ENCODE results near the gene DNAAF3. TPM values are rescaled to one million over a fixed set of nuclear protein-coding genes. Genes with fewer than 3 reads are reported as not detected.
"Not testable (repeated sequence)": the region's sequence is repeated elsewhere in the genome, so short reads cannot be mapped to it uniquely, and the experiment has no call there.

The DNAAF3 gene
- total RNA-seq, 1 experiment from 2014 or later, result 0.45 TPM

DNA sequence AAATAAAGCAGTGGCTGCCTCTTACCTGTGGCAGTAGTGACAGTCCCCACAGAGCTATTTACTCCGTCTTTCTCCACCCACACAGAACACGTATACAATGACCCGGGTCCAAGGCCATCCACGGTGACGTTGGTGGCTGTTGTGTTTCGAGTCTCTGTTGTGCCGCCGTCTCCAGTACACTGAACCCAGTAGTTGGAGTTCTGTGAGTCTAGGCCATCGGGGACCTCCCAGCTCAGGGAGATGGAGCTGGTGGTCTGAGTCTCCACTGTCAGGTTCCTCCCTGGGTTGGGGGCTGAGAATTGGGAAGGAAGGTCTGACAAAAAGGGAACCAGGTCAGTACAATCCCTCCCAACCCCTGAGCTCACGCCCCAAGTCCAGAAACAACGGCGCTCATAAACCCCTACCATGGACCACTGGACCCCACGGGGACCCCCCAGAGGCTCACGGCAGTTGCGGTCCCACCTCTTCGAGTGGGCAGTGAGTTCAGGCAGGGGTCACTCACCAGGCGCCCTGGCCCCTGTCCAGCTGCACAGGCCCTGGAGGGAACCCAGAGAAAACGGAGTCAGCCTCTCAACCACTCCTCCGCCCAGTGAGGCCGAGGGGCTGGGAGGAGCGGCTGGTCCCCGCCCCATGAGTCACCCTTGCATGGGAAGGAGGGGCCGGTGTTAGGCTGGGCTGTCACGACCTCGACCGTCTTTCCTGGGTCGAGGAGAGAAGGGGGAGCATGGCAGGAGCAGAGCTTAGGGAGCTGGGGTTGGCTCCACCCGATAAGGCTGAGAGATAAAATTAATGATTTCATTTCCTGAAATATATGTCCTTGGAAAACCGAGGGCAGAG, 40.5 kb upstream of the DNAAF3 start:
- POLR2A ChIA-PET, result interaction anchor here (0.6 to 1.2 kb wide), 3 partner anchors 73 to 240 kb away, joined by 3 to 4 read pairs (median 3); partner anchors contain the start of genes HSPBP1 and UBE2S
- peaks cover 6% of the 10 kb centered on the region for H3K36me3 Mint-ChIP-seq (ENCODE audit: insufficient read depth, unreplicated experiment)
- DNase-seq, result peak; percentile 88 to 91
- Histone ChIP-seq H3K27me3 (replicated peaks; ENCODE audit: control insufficient read depth, insufficient read depth, low read length) (no peaks in the 10 kb centered on the region), H3K4me3 (ENCODE audit: low read depth, low read length) (peak overlapping the region; percentile 8; the same call in 1 of the 2 replicates), H3K4me1 (peaks cover 26% of the 10 kb centered on the region), H3K9me3 (no peaks in the 10 kb centered on the region), H3K36me3 (ENCODE audit: control insufficient read depth, insufficient read depth, low read length) (no peaks in the 10 kb centered on the region)
- intact Hi-C loops (cut with micrococcal nuclease; ENCODE audit: unreplicated experiment), result loop anchor here (5.0 kb wide), 1 partner anchor 35 kb away; no protein-coding TSS in a partner anchor
- TSS peak; percentile 67 for BruUV-seq (replicated peaks)
- H3K27me3 Mint-ChIP-seq (ENCODE audit: insufficient read depth, unreplicated experiment), result no peaks in the 10 kb centered on the region
- H3K9me3 Mint-ChIP-seq (ENCODE audit: unreplicated experiment), result no peaks in the 10 kb centered on the region
- TF ChIP-seq, protein P1, sequence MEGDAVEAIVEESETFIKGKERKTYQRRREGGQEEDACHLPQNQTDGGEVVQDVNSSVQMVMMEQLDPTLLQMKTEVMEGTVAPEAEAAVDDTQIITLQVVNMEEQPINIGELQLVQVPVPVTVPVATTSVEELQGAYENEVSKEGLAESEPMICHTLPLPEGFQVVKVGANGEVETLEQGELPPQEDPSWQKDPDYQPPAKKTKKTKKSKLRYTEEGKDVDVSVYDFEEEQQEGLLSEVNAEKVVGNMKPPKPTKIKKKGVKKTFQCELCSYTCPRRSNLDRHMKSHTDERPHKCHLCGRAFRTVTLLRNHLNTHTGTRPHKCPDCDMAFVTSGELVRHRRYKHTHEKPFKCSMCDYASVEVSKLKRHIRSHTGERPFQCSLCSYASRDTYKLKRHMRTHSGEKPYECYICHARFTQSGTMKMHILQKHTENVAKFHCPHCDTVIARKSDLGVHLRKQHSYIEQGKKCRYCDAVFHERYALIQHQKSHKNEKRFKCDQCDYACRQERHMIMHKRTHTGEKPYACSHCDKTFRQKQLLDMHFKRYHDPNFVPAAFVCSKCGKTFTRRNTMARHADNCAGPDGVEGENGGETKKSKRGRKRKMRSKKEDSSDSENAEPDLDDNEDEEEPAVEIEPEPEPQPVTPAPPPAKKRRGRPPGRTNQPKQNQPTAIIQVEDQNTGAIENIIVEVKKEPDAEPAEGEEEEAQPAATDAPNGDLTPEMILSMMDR (IDR thresholded peaks at IDR 0.05; ENCODE audit: insufficient read depth in 1 of 2, low read depth in 1 of 2, low read length in 1 of 2, severe bottlenecking in 1 of 2, unreplicated experiment in 1 of 2), result no peak
- H3K4me1 Mint-ChIP-seq (ENCODE audit: low read depth, unreplicated experiment), result peaks cover 19% of the 10 kb centered on the region
- CTCF ChIA-PET, result interaction anchor here (0.6 to 1.0 kb wide), 2 partner anchors 27 to 213 kb away, joined by 3 read pairs; no protein-coding TSS in a partner anchor
- peak overlapping the region; percentile 92 for H3K27ac Mint-ChIP-seq (ENCODE audit: unreplicated experiment)
- H3K4me3 Mint-ChIP-seq (ENCODE audit: unreplicated experiment), result peak overlapping the region; percentile 68

DNA sequence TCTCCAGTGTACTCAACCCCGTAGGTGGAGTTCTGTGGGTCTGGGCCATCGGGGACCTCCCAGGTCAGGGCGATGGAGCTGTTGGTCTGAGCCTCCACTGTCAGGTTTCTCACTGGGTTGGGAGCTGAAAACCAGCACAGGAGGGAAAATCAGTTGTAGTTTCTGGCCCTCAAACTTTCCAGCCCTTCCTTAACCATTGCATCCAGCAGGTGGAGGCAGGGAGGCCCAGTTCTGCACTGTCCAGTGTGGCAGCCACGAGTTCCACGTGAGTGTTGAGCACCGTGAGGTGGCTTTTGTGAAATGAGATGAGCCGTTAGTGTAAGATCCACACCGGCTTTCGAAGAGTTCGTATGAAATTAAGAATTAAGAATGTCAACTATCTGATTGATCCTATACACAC, 35.8 kb upstream of the DNAAF3 start:
- H3K36me3 Mint-ChIP-seq (ENCODE audit: insufficient read depth, unreplicated experiment); H3K4me3 Mint-ChIP-seq (ENCODE audit: unreplicated experiment); H3K4me1 Mint-ChIP-seq (ENCODE audit: low read depth, unreplicated experiment); H3K27me3 ChIP-seq (replicated peaks; ENCODE audit: control insufficient read depth, insufficient read depth, low read length); H3K27me3 Mint-ChIP-seq (ENCODE audit: insufficient read depth, unreplicated experiment); H3K36me3 ChIP-seq (ENCODE audit: control insufficient read depth, insufficient read depth, low read length); H3K4me1 ChIP-seq; H3K9me3 Mint-ChIP-seq (ENCODE audit: unreplicated experiment); POLR2A ChIA-PET; H3K9me3 ChIP-seq; H3K27ac Mint-ChIP-seq (ENCODE audit: unreplicated experiment); intact Hi-C loops (cut with micrococcal nuclease; ENCODE audit: unreplicated experiment); H3K4me3 ChIP-seq (ENCODE audit: low read depth, low read length); CTCF ChIA-PET; BruUV-seq (replicated peaks): not testable (repeated sequence)
- peak in 1 of 2 experiments; percentile 40 for DNase-seq
- TF ChIP-seq, protein P1 (IDR thresholded peaks at IDR 0.05; ENCODE audit: insufficient read depth in 1 of 2, low read depth in 1 of 2, low read length in 1 of 2, severe bottlenecking in 1 of 2, unreplicated experiment in 1 of 2), result peak in 1 of 2 experiments; percentile 40

DNA sequence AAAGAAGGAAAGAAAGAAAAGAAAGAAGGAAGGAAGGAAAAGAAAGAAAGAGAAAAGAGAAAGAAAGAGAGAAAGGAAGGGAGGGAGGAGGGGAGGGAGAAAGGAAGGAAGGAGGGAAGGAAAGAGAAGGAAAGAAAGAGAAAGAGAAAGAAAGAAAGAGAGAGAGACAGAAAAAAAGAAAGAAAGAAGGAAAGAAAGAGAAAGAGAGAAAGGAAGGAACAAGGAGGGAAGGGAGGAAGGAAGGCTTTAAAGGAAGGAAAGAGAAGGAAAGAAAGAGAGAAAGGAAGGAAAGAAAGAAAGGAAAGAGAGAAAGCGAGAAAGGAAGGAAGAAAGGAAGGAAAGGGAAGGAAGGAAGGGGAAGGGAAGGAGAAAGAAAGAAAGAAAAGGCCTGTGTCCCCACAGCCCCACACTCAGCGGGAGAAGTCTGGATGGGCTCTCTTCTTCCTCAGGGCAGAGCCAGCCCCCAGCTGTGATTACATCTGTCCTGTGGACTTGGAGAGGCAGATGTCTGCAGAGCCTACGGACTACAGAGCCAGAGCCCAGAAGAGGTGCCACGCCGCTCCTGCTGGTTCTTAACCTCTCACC, 33.3 kb upstream of the DNAAF3 start:
- no peaks in the 10 kb centered on the region for H3K9me3 ChIP-seq
- no peak overlapping the region for H3K4me3 ChIP-seq (ENCODE audit: low read depth, low read length)
- Mint-ChIP-seq H3K9me3 (ENCODE audit: unreplicated experiment) (no peaks in the 10 kb centered on the region), H3K27me3 (ENCODE audit: insufficient read depth, unreplicated experiment) (no peaks in the 10 kb centered on the region), H3K4me3 (ENCODE audit: unreplicated experiment) (no peak overlapping the region), H3K36me3 (ENCODE audit: insufficient read depth, unreplicated experiment) (no peaks in the 10 kb centered on the region), H3K27ac (ENCODE audit: unreplicated experiment) (no peak overlapping the region), H3K4me1 (ENCODE audit: low read depth, unreplicated experiment) (no peaks in the 10 kb centered on the region)
- no peaks in the 10 kb centered on the region for H3K36me3 ChIP-seq (ENCODE audit: control insufficient read depth, insufficient read depth, low read length)
- DNase-seq, result no peak
- no TSS peak for BruUV-seq (replicated peaks)
- POLR2A ChIA-PET, result no interaction called here
- intact Hi-C loops (cut with micrococcal nuclease; ENCODE audit: unreplicated experiment), result no loop called here
- no peaks in the 10 kb centered on the region for H3K4me1 ChIP-seq
- CTCF ChIA-PET, result no interaction called here
- TF ChIP-seq, protein P1 (IDR thresholded peaks at IDR 0.05; ENCODE audit: insufficient read depth in 1 of 2, low read depth in 1 of 2, low read length in 1 of 2, severe bottlenecking in 1 of 2, unreplicated experiment in 1 of 2), result no peak
- H3K27me3 ChIP-seq (replicated peaks; ENCODE audit: control insufficient read depth, insufficient read depth, low read length), result no peaks in the 10 kb centered on the region
